Retinal pigment epithelial cell (primary cell): ENCODE data around the gene CAMKV.

Experiments
- DNase-seq: peaks from one replicate; pipeline ENCODE4 v3.0.0-alpha.2; 2010; ENCODE audit warnings: low read depth
- H3K4me3 ChIP-seq: 2 replicates; pipeline ENCODE4 v1.5.1; 2011; ENCODE audit warnings: mild to moderate bottlenecking, low read length, control low read depth, moderate library complexity
- CTCF ChIP-seq: conservative IDR thresholded peaks from 2 replicates; pipeline ENCODE4 v1.5.1; 2011; ENCODE audit warnings: low read depth, low read length, control low read depth, inconsistent platforms

The CAMKV gene

DNA sequence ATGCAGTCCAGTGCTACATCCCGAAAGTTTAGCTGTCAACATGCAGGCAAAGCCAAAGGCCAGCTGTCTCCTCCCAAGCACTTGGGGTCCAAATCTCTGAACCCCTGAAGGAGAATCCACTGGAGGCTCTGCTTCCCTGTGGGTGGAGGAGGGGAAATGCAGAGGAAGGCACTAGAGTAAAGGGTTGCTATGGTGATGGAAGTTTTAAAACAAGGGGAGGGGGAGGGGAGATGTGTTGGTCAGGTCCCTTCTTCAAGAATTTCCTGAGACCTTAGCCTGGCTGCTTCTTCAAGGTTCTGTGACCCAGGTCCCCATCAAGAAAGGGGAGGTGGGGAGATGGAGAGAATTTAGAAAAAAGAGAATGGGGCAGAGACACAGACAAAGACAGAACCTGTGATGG lies 2.3 kb downstream of the CAMKV start:
- no peak for DNase-seq
- TF ChIP-seq CTCF: no peak
- no peak overlapping the region for H3K4me3 ChIP-seq

DNA sequence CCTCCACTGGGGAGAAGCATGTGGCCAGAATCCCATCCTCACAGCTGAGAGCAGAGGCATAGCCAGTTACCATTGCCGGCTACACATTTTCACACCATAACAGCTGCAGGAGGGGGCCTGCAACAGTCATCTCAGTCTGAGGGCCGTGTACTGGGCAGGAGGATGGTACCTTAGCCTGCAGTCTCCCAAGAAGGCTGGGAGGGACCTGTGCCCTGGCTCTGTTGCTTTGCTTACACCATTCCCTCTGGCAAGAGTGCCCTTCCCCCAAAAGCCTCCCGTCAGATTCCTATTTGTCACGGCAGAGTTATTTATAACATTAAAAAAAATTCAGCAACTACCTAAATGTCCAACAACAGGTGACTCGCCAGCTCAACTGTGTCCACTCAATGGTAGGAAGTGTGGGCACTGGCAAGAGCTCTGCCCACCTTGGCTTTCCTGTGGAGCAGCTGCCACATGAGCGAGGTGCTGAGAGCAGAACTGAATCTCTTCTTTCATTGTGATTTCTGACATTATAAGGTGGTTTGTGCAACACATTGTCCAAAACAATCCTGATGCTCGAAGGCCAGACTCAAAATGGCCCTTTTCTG lies 4.4 kb downstream of the CAMKV start:
- no peak for DNase-seq
- H3K4me3 ChIP-seq: no peak overlapping the region
- no peak for TF ChIP-seq CTCF

DNA sequence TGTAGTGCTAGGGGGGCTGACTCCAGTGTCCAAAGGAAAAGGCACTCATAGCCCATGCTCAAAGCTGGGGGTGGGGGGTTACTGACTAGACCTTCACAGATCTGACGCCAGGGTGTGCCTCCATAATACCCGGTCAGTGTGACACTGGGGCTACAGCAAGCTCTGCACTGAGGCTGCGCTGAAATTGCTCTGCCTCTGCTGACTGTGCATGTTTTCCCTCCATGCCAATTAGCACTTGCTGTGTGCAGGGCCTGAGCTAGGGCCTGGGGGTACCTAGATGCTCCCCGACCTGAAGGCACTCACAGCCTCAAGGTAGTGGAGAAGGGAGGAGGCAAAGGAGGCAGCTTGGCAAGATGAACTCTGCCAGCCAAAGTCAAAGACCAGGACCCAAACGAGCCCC lies 5.2 kb downstream of the CAMKV start:
- H3K4me3 ChIP-seq: no peak overlapping the region
- DNase-seq: no peak

DNA sequence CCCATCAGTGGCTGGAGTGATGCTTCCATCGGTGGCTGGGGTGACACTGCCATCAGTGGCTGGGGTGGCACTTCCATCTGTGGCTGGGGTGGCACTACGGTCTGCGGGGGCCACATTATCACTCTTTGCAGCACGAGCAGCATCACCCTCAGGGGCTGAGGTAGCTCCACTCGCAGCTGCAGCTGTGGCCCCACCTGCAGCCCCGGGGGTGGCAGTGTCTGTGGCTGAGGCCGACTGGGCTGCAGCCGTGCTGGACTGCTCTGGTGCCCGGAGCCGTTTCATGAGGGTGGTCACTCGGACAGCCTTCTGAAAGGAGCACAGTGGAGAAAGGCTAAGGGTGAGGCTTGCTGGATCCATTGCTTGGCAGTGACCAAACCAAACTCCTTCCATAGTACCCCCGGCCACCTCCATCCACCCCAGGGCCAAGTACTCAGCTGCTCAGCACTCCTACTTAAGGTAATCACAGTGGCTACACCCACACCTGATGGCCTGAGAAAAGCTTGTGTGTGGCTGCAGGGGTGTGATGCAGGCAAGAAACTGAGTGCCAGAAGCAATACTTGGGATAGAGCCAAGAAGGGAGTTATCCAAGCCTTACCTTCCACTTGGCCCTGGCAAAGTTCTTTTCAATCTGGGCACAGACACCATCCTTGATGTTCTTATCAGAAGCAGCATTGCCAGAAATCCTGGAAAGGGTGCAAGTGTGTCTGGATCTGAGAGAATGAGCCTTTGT lies 10.0 kb downstream of the CAMKV start:
- no peak for DNase-seq
- no peak for TF ChIP-seq CTCF

More for the DNA sequence above, 5.2 kb downstream of the CAMKV start:
- no peak for TF ChIP-seq CTCF

DNA sequence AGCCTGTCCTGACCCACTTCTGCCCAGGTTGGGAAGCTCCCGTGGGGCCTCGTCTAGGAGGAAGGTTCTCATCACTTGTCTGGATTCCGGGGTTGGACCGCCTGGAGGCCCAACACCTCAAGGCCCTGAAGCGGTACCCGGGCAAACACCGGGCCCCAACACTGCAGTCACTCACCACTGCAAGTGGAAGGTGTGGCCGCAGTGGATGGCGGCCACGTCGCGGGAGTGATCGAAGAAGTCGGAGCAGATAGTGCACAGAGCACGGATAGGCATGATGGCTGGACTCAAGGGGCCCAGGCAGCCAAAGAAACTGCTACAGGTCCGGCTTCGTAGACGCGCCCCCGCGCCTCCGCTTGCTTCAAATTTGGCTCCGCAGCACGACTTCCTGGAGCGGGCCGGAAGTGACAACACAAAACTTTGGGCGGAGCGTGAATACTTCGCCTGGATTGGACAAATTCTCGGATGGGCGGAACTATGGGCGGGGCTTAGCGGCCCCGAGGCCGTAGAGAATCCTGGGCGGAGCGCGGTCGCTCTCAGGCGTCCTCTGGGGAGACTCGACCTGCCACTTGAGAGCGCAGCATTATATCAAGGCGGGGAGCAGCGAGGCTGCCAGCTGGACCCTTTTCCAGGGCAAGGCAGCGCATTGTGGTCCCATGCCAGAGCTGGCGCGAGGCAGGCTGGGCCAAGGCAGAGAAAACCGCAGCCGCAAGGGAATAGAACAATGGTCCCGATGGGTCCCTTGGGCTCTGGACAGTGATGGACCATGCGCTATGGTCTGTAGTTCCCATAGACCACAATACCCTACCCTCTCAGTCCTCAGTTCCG lies 13.3 kb downstream of the CAMKV start, which contains the start of gene TRAIP:
TSS of gene TRAIP (minus strand) at position 384 of the 825 bp plus-strand sequence. CDS start at position 273, 111 bp downstream.
- H3K4me3 ChIP-seq: peak within 1 kb of the TSS; percentile 83
- TF ChIP-seq CTCF: no peak
- peak; percentile 62 for DNase-seq

More for the DNA sequence above, 10.0 kb downstream of the CAMKV start:
- no peak overlapping the region for H3K4me3 ChIP-seq

DNA sequence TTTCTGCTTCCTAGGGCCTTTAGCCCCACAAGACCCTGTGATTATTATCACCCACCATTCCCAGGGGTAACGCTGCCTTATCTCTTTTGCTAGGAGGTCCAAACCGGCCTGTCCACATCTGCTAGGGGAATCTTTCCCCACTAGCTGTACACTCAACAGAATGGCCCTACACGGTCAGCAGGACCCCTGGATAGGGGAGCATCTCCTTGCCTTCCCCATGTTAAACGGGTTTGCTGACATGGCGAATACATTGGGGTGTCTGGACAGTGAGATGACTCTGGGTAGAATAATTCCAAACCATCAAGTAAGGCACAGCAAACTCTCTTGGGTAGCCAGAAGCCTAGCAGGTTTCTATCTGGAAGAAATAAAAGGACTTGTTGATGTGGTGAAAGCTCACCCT lies 14.0 kb downstream of the CAMKV start:
- no peak for TF ChIP-seq CTCF
- H3K4me3 ChIP-seq: peak overlapping the region; percentile 83

More for the DNA sequence above, 14.0 kb downstream of the CAMKV start:
- no peak for DNase-seq
